SK-N-MC (cell line): ENCODE data around the gene ELF2.
"Not testable (repeated sequence)": the region's sequence is repeated elsewhere in the genome, so short reads cannot be mapped to it uniquely, and the experiment has no call there.

Experiments
- DNase-seq: peaks from one replicate; pipeline ENCODE4 v3.0.0-alpha.2; 2011; ENCODE audit warnings: low read depth, low spot score
- H3K27ac ChIP-seq: fragments of 200-600 bp; sonication (generic); 2 replicates; pipeline ENCODE4 v1.5.1; 2016; ENCODE audit warnings: mixed run types
- H3K36me3 ChIP-seq: fragments of 200-600 bp; sonication (generic); 2 replicates; pipeline ENCODE4 v1.6.1; 2017; ENCODE audit warnings: antibody characterized with exemption, low read length, mixed read lengths; ENCODE audit not compliant: insufficient read depth
- H3K4me3 ChIP-seq: fragments of 200-600 bp; sonication (generic); 2 replicates; pipeline ENCODE4 v1.5.1; 2016
- H3K9ac ChIP-seq: fragments of 200-600 bp; sonication (generic); 2 replicates; pipeline ENCODE4 v1.8.0; 2017; ENCODE audit warnings: mixed run types, mixed read lengths; ENCODE audit not compliant: insufficient read length
- H3K9me3 ChIP-seq: fragments of 200-600 bp; sonication (generic); 2 replicates; pipeline ENCODE4 v1.6.1; 2017; ENCODE audit warnings: low read depth, mild to moderate bottlenecking, antibody characterized with exemption, low read length, moderate library complexity, mixed read lengths
- EZH2 ChIP-seq: fragments of 200-600 bp; sonication (generic); IDR thresholded peaks from one replicate; pipeline ENCODE4 v1.6.1; 2017; ENCODE audit warnings: antibody characterized with exemption
- FOXP2 ChIP-seq: optimal IDR thresholded peaks from 2 replicates; pipeline ENCODE3; 2011; ENCODE audit warnings: mild to moderate bottlenecking, moderate library complexity; ENCODE audit not compliant: insufficient read depth; ENCODE audit errors: extremely low read length, control extremely low read depth
- POLR2AphosphoS5 ChIP-seq: IDR thresholded peaks from 2 replicates; pipeline ENCODE4 v1.6.1; 2012; ENCODE audit warnings: mild to moderate bottlenecking, low read depth, low read length, borderline replicate concordance

ELF2 gene

DNA sequence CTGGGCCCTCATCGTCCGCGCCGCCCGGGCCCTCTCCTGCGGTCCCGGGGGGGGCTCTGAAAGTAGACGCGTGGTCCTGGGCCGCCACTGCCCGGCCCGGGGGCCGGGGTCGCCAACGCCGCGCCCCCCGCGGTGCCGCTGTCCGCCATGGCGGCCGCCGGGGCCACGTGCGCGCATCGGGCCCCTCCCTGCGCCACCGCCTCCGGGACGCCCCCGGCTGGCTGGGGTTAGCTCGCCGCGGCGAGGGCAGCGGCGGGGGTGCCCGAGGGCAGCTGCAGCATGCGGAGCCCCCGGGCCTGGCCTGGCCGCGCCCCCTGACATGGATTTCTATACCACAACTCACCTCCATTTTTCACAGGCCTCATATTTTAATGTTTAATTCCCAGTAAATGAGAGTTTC is 61.8 kb downstream of the ELF2 start:
- TF ChIP-seq FOXP2 (no peak), POLR2AphosphoS5 (no peak), EZH2 (no peak)
- H3K4me3 ChIP-seq = no peak overlapping the region
- no peaks in the 10 kb centered on the region for H3K9me3 ChIP-seq
- no peak overlapping the region for H3K9ac ChIP-seq
- DNase-seq = no peak
- no peak overlapping the region for H3K27ac ChIP-seq
- peaks cover 13% of the 10 kb centered on the region for H3K36me3 ChIP-seq

GRCh38 chr4:139114795-139115194 is 62.2 kb downstream of the ELF2 start:
- H3K9me3 ChIP-seq, H3K4me3 ChIP-seq, DNase-seq, H3K9ac ChIP-seq, H3K27ac ChIP-seq: not testable (repeated sequence)
- peaks cover 13% of the 10 kb centered on the region for H3K36me3 ChIP-seq

- TF ChIP-seq FOXP2 (no peak), POLR2AphosphoS5 (no peak), EZH2 (no peak)
- Histone ChIP-seq H3K9ac (no peak overlapping the region), H3K36me3 (peaks cover 13% of the 10 kb centered on the region), H3K9me3 (no peaks in the 10 kb centered on the region), H3K27ac (peak overlapping the region; percentile 25; the same call in 1 of the 2 replicates), H3K4me3 (no peak overlapping the region)
- no peak for DNase-seq
Observed at GRCh38 chr4:139112650-139113049, 64.4 kb downstream of the ELF2 start.

- Histone ChIP-seq H3K9me3 (no peaks in the 10 kb centered on the region), H3K36me3 (no peaks in the 10 kb centered on the region), H3K4me3 (no peak overlapping the region), H3K27ac (no peak overlapping the region), H3K9ac (no peak overlapping the region)
- TF ChIP-seq EZH2 (no peak), FOXP2 (no peak), POLR2AphosphoS5 (no peak)
- no peak for DNase-seq
Observed at GRCh38 chr4:139108567-139109128, 68.4 kb downstream of the ELF2 start.

DNA sequence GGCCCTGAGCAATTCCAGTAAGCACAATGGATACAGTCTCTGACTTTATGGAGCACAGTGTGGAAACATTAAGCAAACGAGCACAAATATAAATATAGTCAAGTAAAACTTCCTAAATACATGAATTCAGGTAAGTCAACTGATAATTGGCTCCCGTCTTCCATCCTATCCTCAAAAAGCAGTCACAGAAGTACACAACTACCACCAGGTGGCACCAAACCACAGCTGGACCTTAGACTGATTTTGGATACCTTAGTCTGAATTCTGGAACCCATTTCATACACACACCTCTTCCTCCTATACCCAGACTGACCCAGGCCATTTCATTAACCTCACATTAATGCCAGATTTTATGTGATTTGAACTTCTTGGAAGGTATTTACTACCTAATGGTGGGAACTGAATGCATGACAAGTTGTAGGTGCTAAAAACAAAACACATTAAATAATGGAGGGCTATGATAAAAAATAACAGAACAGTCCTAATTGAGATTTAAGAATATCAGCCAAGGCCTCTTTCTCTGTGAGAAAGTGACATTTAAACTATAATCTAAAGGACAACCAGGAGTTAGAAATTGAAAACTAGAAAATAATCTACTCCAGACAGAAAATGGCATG is 77.5 kb downstream of the ELF2 start:
- Histone ChIP-seq H3K36me3 (no peaks in the 10 kb centered on the region), H3K9me3 (no peaks in the 10 kb centered on the region), H3K27ac (no peak overlapping the region; the same call in 1 of the 2 replicates), H3K4me3 (no peak overlapping the region), H3K9ac (no peak overlapping the region)
- peak; percentile 71 for DNase-seq
- TF ChIP-seq POLR2AphosphoS5 = no peak
- no peak for TF ChIP-seq FOXP2
- TF ChIP-seq EZH2 = no peak

GRCh38 chr4:139092271-139092670 is 84.7 kb downstream of the ELF2 start:
- DNase-seq = no peak
- no peak overlapping the region for H3K27ac ChIP-seq
- no peak for TF ChIP-seq EZH2
- H3K4me3 ChIP-seq = no peak overlapping the region
- H3K9ac ChIP-seq = no peak overlapping the region
- H3K9me3 ChIP-seq = no peaks in the 10 kb centered on the region
- H3K36me3 ChIP-seq = no peaks in the 10 kb centered on the region

DNA sequence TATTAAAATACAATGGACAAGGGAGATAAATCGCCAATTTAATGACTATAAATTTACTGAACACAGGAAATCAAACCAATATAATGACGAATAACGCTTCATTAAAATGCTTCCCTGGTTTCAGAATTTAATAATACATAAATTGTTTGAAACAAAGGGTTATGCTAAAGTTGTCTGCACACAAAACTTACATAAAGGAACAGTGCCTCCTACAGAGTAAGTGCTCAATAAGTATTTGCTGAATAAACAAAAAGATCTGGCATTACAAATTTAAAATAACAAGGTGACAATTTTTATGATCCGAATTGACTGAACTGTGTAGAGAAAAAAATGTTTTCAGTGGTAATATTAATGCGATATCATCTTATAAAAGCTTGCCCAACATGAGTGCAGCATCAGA is 91.9 kb downstream of the ELF2 start:
- no peaks in the 10 kb centered on the region for H3K9me3 ChIP-seq
- peaks cover 6% of the 10 kb centered on the region; the same call in 1 of the 2 replicates for H3K36me3 ChIP-seq
- peak overlapping the region; percentile 93 for H3K27ac ChIP-seq
- no peak for DNase-seq
- peak overlapping the region; percentile 80 for H3K4me3 ChIP-seq
- TF ChIP-seq POLR2AphosphoS5 = no peak
- no peak for TF ChIP-seq FOXP2
- no peak for TF ChIP-seq EZH2
- H3K9ac ChIP-seq = peak overlapping the region; percentile 79

DNA sequence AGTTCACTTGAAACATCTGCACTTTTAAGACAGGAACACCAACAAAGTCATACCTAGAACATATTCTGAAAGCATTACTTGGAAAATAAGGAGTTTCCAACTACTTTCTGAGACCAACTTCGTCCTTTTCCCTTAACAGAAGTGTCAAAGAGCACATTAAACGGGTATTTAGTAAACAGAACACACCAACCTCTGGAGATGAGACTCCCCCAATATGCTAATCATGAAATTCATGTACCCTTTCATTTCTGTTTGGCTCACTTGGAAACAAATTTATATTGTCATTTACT is 92.3 kb downstream of the ELF2 start:
- DNase-seq = no peak
- Histone ChIP-seq H3K27ac (peak overlapping the region; percentile 93), H3K4me3 (peak overlapping the region; percentile 80), H3K9me3 (no peaks in the 10 kb centered on the region), H3K36me3 (peaks cover 6% of the 10 kb centered on the region; the same call in 1 of the 2 replicates), H3K9ac (peak overlapping the region; percentile 79)
- TF ChIP-seq POLR2AphosphoS5 = no peak
- no peak for TF ChIP-seq FOXP2
- TF ChIP-seq EZH2 = no peak

DNA sequence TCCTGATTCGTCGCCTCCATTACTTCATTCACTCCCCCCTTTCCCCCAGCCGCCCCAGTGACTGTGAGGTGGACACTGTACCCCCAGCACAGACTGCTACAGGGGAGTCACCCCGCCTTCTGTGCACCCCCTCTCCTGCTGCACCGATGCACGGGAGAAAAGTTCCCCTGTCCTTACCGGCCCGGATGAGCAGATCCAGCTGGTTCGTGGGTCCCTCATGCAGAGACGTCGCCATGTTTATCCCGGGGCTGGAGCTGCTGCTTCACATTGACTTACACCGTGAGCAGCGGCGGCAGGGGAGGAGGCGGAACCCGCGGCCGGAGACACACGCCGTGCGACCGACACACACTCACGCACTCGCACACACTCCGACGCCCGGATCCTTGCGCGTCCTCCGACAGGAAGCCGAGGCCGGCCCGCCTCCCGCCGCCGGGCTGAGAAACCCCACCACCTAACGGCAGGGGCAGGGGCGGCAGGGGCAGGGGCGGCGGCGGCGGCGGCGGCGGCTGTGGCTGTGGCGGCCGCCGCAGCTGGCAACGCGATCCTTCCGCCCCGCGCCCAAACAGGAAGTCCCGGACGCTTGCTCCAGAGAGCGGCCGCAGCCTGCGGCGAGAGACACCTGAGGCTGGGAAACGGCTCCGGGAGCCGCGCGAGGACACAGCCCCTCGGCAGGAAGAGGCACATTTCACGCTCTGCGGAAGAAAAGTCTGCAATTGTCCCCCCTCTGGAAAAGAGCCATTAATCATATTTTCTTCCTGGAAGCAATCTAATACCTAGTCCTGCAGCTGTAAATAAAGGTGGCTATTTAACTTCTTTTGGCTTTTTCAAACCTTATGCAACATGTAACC is 92.8 kb downstream of the ELF2 start:
- TF ChIP-seq EZH2 = no peak
- TF ChIP-seq FOXP2 = no peak
- peak; percentile 51; the same call in 1 of the 2 replicates for TF ChIP-seq POLR2AphosphoS5
- H3K36me3 ChIP-seq = peaks cover 6% of the 10 kb centered on the region; the same call in 1 of the 2 replicates
- peak; percentile 51 for DNase-seq
- peak overlapping the region; percentile 80 for H3K4me3 ChIP-seq
- H3K27ac ChIP-seq = peak overlapping the region; percentile 93
- H3K9ac ChIP-seq = peak overlapping the region; percentile 79
- H3K9me3 ChIP-seq = no peaks in the 10 kb centered on the region
